K562 (cell line): ENCODE results near the gene MTCH2. TPM values are rescaled to one million over a fixed set of nuclear protein-coding genes. Genes with fewer than 3 reads are reported as not detected.

ENCODE experiments used
- ATAC-seq: fragments of 200-7000 bp; cut with Tn5 transposase; 3 replicates; pipeline ENCODE4 v1.9.1; 2020; ENCODE audit warnings: moderate library complexity
- BruUV-seq: library from RNA; stranded (reverse); fragments of 400-500 nt; replicated peaks from 2 replicates; lab custom pipeline; 2021; lab: Mats Ljungman, UMichigan
- CTCF ChIA-PET: fragments of 300-600 bp; formaldehyde crosslinking; extraction: SDS; loops from one replicate; lab custom pipeline; 2021; ENCODE audit warnings: low intra/inter-chr PET ratio; lab: Yijun Ruan, JAX
- POLR2A ChIA-PET: fragments of 300-600, 350-650 bp; sonication (Branson Sonifier 250); formaldehyde crosslinking; extraction: SDS; loops from one replicate; lab custom pipeline; 2021; ENCODE audit warnings: antibody characterized with exemption, inconsistent platforms; lab: Yijun Ruan, JAX
- DNase-seq, 4 experiments: peaks; one replicate each; pipeline versions ENCODE4 v3.0.0 to v3.0.0-alpha.2; 2011 to 2018; ENCODE audit warnings: low spot score in 3 of 4, mixed read lengths in 3 of 4; ENCODE audit errors: extremely low read depth in 1 of 4
- FAIRE-seq: peaks from 2 replicates; lab custom pipeline; 2011; peaks lifted over from hg19 to GRCh38; lab: Jason Lieb, UNC
- H2AFZ ChIP-seq: 2 replicates; pipeline ENCODE4 v1.6.0; 2011; ENCODE audit warnings: low read depth, low read length, control low read depth, inconsistent platforms
- H3K27ac ChIP-seq: fragments of 200-600 bp; 3 replicates; pipeline ENCODE4 v1.8.0; 2011; ENCODE audit warnings: low read depth, mild to moderate bottlenecking, control low read depth, inconsistent platforms, low read length, moderate library complexity, mixed read lengths; ENCODE audit errors: extremely low read depth
- H3K27me3 ChIP-seq, 2 experiments: fragments of 300-600 bp in 1 of 2; 2 replicates in 1 of 2; 3 replicates in 1 of 2; pipeline versions ENCODE4 v1.6.0 to v1.8.0; 2011; ENCODE audit warnings: inconsistent platforms in 2 of 2, low read length in 2 of 2, mild to moderate bottlenecking in 1 of 2, mixed read lengths in 1 of 2, moderate library complexity in 1 of 2; ENCODE audit not compliant: control insufficient read depth in 2 of 2, insufficient read depth in 2 of 2
- H3K36me3 ChIP-seq: fragments of 300-600 bp; 3 replicates; pipeline ENCODE4 v1.8.0; 2011; ENCODE audit warnings: mild to moderate bottlenecking, low read length, inconsistent platforms; ENCODE audit not compliant: control insufficient read depth, insufficient read depth
- H3K4me1 ChIP-seq, 2 experiments: fragments of 200-600 bp in 1 of 2; replicated peaks in 1 of 2; 2 replicates in 1 of 2; 3 replicates in 1 of 2; pipeline versions ENCODE4 v1.5.1 to v1.8.0; 2011; ENCODE audit warnings: inconsistent platforms in 2 of 2, low read length in 2 of 2, mild to moderate bottlenecking in 1 of 2, mixed read lengths in 1 of 2, moderate library complexity in 1 of 2; ENCODE audit not compliant: control insufficient read depth in 2 of 2, insufficient read depth in 2 of 2
- H3K4me2 ChIP-seq: 2 replicates; pipeline ENCODE4 v1.6.1; 2011; ENCODE audit warnings: low read length, control low read depth, inconsistent platforms, mixed read lengths; ENCODE audit not compliant: insufficient read depth
- H3K4me3 ChIP-seq: fragments of 200-600 bp; sonication (generic), shearing (Covaris generic); 2 replicates; pipeline ENCODE4 v1.5.1; 2016; ENCODE audit warnings: control low read depth, inconsistent platforms
- H3K79me2 ChIP-seq: fragments of 200-600 bp; 3 replicates; pipeline ENCODE4 v1.8.0; 2011; ENCODE audit warnings: low read length, inconsistent platforms; ENCODE audit not compliant: control insufficient read depth, insufficient read depth
- H3K9ac ChIP-seq, 2 experiments: 2 replicates each; pipeline versions ENCODE4 v1.6.0 to v1.6.1; 2011; ENCODE audit warnings: low read depth in 2 of 2, low read length in 2 of 2, control low read depth in 1 of 2, inconsistent platforms in 1 of 2, mild to moderate bottlenecking in 1 of 2, mixed read lengths in 1 of 2; ENCODE audit not compliant: insufficient read depth in 1 of 2
- H3K9me1 ChIP-seq: one replicate; pipeline ENCODE4 v1.6.0; 2011; ENCODE audit warnings: inconsistent platforms, mild to moderate bottlenecking, low read length, moderate library complexity; ENCODE audit not compliant: control insufficient read depth, insufficient read depth
- H3K9me3 ChIP-seq: replicated peaks from 2 replicates; pipeline ENCODE4 v1.5.1; 2011; ENCODE audit warnings: low read depth, low read length, inconsistent platforms; ENCODE audit not compliant: control insufficient read depth, insufficient read depth
- H4K20me1 ChIP-seq: replicated peaks from 2 replicates; pipeline ENCODE4 v1.6.1; 2011; ENCODE audit warnings: low read length, inconsistent platforms, mixed read lengths; ENCODE audit not compliant: control insufficient read depth, insufficient read depth
- GATAD2A ChIP-seq: fragments of 450-650 bp; IDR thresholded peaks from 2 replicates; pipeline ENCODE4 v1.6.1; 2017
- KLF6 ChIP-seq: fragments of 250-450 bp; sonication (Bioruptor Pico); IDR thresholded peaks from 2 replicates; pipeline ENCODE4 v1.4.0; 2020; ENCODE audit warnings: mild to moderate bottlenecking, moderate library complexity, borderline replicate concordance
- MLLT1 ChIP-seq, 2 experiments: fragments of 450-650 bp; IDR thresholded peaks; 2 replicates each; pipeline ENCODE4 v1.6.1; 2016
- RBM14 ChIP-seq: fragments of 200-400 bp; formaldehyde crosslinking; IDR thresholded peaks from 2 replicates; pipeline ENCODE4 v1.6.1; 2018; ENCODE audit warnings: low read depth, mild to moderate bottlenecking, low read length, moderate library complexity, borderline replicate concordance; ENCODE audit not compliant: insufficient read depth
- ZBTB8A ChIP-seq: fragments of 450-650 bp; IDR thresholded peaks from 2 replicates; pipeline ENCODE4 v1.6.1; 2018; ENCODE audit warnings: mild to moderate bottlenecking, moderate library complexity; ENCODE audit not compliant: partially characterized antibody
- ZNF134 ChIP-seq: fragments of 250-450 bp; sonication (Bioruptor Pico); conservative IDR thresholded peaks from 2 replicates; pipeline ENCODE4 v1.4.0; 2020
- ZNF398 ChIP-seq: fragments of 250-450 bp; sonication (Bioruptor Pico); IDR thresholded peaks from 2 replicates; pipeline ENCODE4 v1.8.0; 2021; ENCODE audit warnings: moderate library complexity, mild to moderate bottlenecking, inconsistent platforms
- WGBS: fragments of 100-300 bp; shearing (Covaris generic); methylation state at CpG from one replicate; pipeline ENCODE4 v1.1.6; 2016; ENCODE audit warnings: low coverage, mixed read lengths; ENCODE audit not compliant: insufficient coverage; ENCODE audit errors: missing lambda C conversion rate; 5-methylcytosine and 5-hydroxymethylcytosine counted together
- in situ Hi-C: fragments of 300-500 bp; cut with MboI; formaldehyde crosslinking; loops from 4 replicates; pipeline ENCODE4 v1.15.0; 2018; ENCODE audit warnings: inconsistent platforms, mixed read lengths
- intact Hi-C: fragments of 100-400 bp; cut with micrococcal nuclease; formaldehyde crosslinking; loops from 2 replicates; pipeline ENCODE4 v1.14.2; 2022
- polyA plus RNA-seq, 8 experiments: library from polyadenylated mRNA; depleted of rRNA in 4 of 8; stranded (reverse) in 5 of 8; unstranded in 3 of 8; fragments of >200 nt; fragmentation: Nextera tagmentation in 2 of 8; fragmentation: Illumina TruSeq in 1 of 8; extraction: Ambion mirVana in 2 of 8; extraction: Trizol in 1 of 8; gene quantifications; 2 replicates each; pipeline versions ENCODE4 v1.2.1 to v1.2.3, GENCODE V29; 2011 to 2014; ENCODE audit warnings: inconsistent platforms in 1 of 8, missing spikeins in 1 of 8
- total RNA-seq, 7 experiments: library from RNA; depleted of rRNA in 6 of 7; stranded (reverse); fragments of >200 nt in 6 of 7; fragmentation: Illumina TruSeq in 2 of 7; extraction: Trizol in 2 of 7; gene quantifications; 2 replicates each; pipeline versions ENCODE4 v1.2.1 to v1.2.3, GENCODE V29; 2011 to 2021; ENCODE audit warnings: low replicate concordance in 1 of 7

Gene MTCH2
- total and polyA plus RNA-seq, 9 of the 15 experiments (the other 6 are each of a cell fraction or from before 2014, with no cell fraction given): 95.4 to 620 (median 198) TPM

- no peaks in the 10 kb centered on the region for H3K9me1 ChIP-seq
- H3K4me1 ChIP-seq: no peaks in the 10 kb centered on the region
- DNase-seq (no peak), FAIRE-seq (no peak), ATAC-seq (no peak)
- H2AFZ ChIP-seq: no peak overlapping the region
- H4K20me1 ChIP-seq: no peaks in the 10 kb centered on the region
- no peak overlapping the region for H3K4me3 ChIP-seq
- WGBS: 65% methylated on average over 4 of the region's 4 CpGs
- intact Hi-C loops: no loop called here
- no peak overlapping the region for H3K4me2 ChIP-seq
- H3K79me2 ChIP-seq: no peaks in the 10 kb centered on the region
- no TSS peak for BruUV-seq
- H3K36me3 ChIP-seq: no peaks in the 10 kb centered on the region
- TF ChIP-seq GATAD2A: no peak
- no peak for TF ChIP-seq ZBTB8A
- TF ChIP-seq ZNF398 (CRISPR knock-in tag): no peak
- TF ChIP-seq MLLT1 (IDR thresholded peaks at IDR 0.05): no peak
- no peak for TF ChIP-seq ZNF134
- no peak for TF ChIP-seq KLF6 (CRISPR knock-in tag)
- TF ChIP-seq RBM14: no peak
- H3K9me3 ChIP-seq: no peaks in the 10 kb centered on the region
- no peaks in the 10 kb centered on the region for H3K27me3 ChIP-seq
- H3K27ac ChIP-seq: no peak overlapping the region
- ChIA-PET POLR2A (interaction anchor here (0.6 kb wide), 1 partner anchor 13 kb away, joined by 3 read pairs; no protein-coding TSS in a partner anchor), CTCF (no interaction called here)
- no peak overlapping the region for H3K9ac ChIP-seq
- in situ Hi-C loops: no loop called here
Measured at GRCh38 chr11:47659276-47659675, 16.9 kb upstream of the MTCH2 start.
